ENCODE measurements around the gene HTR4. TPM values are rescaled to one million over a fixed set of nuclear protein-coding genes. Genes with fewer than 3 reads are reported as not detected.

HTR4 gene
- total and polyA plus RNA-seq, 2 donors (not counting 3 experiments of a cell fraction or from before 2014, with no cell fraction given), result not detected

DNA sequence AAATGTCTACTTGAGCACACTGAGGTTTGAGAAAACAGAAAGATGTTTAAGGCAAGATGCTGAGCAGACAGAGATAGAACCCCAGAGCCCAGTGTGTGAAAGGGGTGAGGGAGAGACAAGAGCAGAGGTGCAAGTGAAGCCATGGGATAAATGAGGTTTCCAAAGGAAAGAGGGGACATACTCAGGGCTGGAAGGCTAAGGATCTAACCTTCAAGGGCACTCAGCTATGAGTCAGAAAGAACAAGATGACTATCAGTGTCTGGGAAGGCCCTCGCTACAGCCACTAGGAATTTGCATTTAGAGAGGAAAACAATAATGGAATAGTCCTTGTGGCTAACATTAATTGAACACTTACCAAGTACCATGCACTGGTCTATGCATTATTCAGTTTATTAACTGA, 113.7 kb downstream of the HTR4 start:
- intact Hi-C loops (cut with micrococcal nuclease) (no loop called here), dilution Hi-C loops (cut with MboI; ENCODE audit: extremely low pct_ligation_motif_present, low sequenced_read_pairs) (no loop called here)
- no peak for TF ChIP-seq MYC (IDR thresholded peaks at IDR 0.05; ENCODE audit: low read depth, low read length)
- no peak for TF ChIP-seq POLR2A (IDR thresholded peaks at IDR 0.05; ENCODE audit: low read depth, low read length)
- no peak for TF ChIP-seq GATA2 (IDR thresholded peaks at IDR 0.05; ENCODE audit: insufficient read depth, insufficient read length, low read depth, low read length)
- TF ChIP-seq EZH2 (IDR thresholded peaks at IDR 0.05; ENCODE audit: borderline replicate concordance, low read depth, low read length, severe bottlenecking), result no peak
- TF ChIP-seq POLR2AphosphoS5 (IDR thresholded peaks at IDR 0.05; ENCODE audit: insufficient read depth, low read depth, low read length), result no peak
- TF ChIP-seq FOS (IDR thresholded peaks at IDR 0.05; ENCODE audit: borderline replicate concordance, insufficient read depth, low read length), result no peak
- no peak for TF ChIP-seq JUN (IDR thresholded peaks at IDR 0.05; ENCODE audit: borderline replicate concordance, insufficient read depth, insufficient read length, low read depth)
- TF ChIP-seq, protein P1, sequence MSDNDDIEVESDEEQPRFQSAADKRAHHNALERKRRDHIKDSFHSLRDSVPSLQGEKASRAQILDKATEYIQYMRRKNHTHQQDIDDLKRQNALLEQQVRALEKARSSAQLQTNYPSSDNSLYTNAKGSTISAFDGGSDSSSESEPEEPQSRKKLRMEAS (IDR thresholded peaks at IDR 0.05; ENCODE audit: insufficient read depth, insufficient read length), result no peak
- Histone ChIP-seq H3K4me3 (replicated peaks in 1 of 3; ENCODE audit: insufficient read depth in 1 of 3, low read depth in 1 of 3, low read length in 3 of 3) (no peak overlapping the region), H3K9ac (replicated peaks; ENCODE audit: extremely low read depth, insufficient read depth, low read length) (no peak overlapping the region), H3K27ac (ENCODE audit: insufficient read depth, low read depth, low read length) (no peak overlapping the region), H3K9me3 (replicated peaks; ENCODE audit: control insufficient read depth, insufficient read depth, low read length) (no peaks in the 10 kb centered on the region), H3K4me1 (ENCODE audit: control insufficient read depth, extremely low read depth, insufficient read depth, low read length) (no peaks in the 10 kb centered on the region), H3K27me3 (ENCODE audit: control insufficient read depth in 2 of 2, insufficient read depth in 2 of 2, low read length in 2 of 2) (peaks cover 2 to 4% of the 10 kb centered on the region in 2 experiments), H3K36me3 (ENCODE audit: control insufficient read depth in 2 of 2, extremely low read depth in 1 of 2, insufficient read depth in 2 of 2, low read length in 2 of 2) (no peaks in the 10 kb centered on the region), H4K20me1 (replicated peaks; ENCODE audit: control insufficient read depth, extremely low read depth, insufficient read depth, low read length) (no peaks in the 10 kb centered on the region), H2AFZ (ENCODE audit: low read depth, low read length) (no peak overlapping the region), H3K79me2 (ENCODE audit: control insufficient read depth, insufficient read depth, low read length) (no peaks in the 10 kb centered on the region), H3K9me1 (replicated peaks; ENCODE audit: control insufficient read depth, extremely low read depth, insufficient read depth, low read length) (no peaks in the 10 kb centered on the region), H3K4me2 (ENCODE audit: insufficient read depth, low read length) (no peak overlapping the region)
- ChIA-PET POLR2A (no interaction called here), CTCF (interaction anchor here (1.6 kb wide), 1 partner anchor 190 kb away, joined by 4 read pairs; no protein-coding TSS in a partner anchor)
- FAIRE-seq, result no peak
- no TSS peak for BruUV-seq (replicated peaks)
- DNase-seq (ENCODE audit: low read depth, low spot score), result no peak

DNA sequence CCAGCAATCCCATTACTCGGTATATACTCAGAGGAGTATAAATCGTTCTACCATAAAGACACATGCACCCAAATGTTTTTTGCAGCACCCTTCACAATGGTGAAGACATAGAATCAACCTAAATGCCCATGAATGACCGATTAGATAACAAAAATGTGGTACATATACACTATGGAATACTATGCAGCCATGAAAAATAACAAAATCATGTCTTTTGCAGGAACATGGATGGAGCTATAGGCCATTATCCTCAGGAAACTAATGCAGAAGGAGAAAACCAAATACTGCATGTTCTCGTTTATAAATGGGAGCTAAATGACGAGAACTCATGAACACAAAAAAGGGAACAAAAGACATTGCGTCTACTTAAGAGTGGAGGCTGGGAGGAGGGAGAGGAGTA, 114.5 kb downstream of the HTR4 start:
- Histone ChIP-seq H3K9me1 (replicated peaks; ENCODE audit: control insufficient read depth, extremely low read depth, insufficient read depth, low read length) (no peaks in the 10 kb centered on the region), H4K20me1 (replicated peaks; ENCODE audit: control insufficient read depth, extremely low read depth, insufficient read depth, low read length) (no peaks in the 10 kb centered on the region), H3K4me1 (ENCODE audit: control insufficient read depth, extremely low read depth, insufficient read depth, low read length) (no peaks in the 10 kb centered on the region), H3K4me2 (ENCODE audit: insufficient read depth, low read length) (no peak overlapping the region), H3K9ac (replicated peaks; ENCODE audit: extremely low read depth, insufficient read depth, low read length) (no peak overlapping the region), H3K79me2 (ENCODE audit: control insufficient read depth, insufficient read depth, low read length) (no peaks in the 10 kb centered on the region), H3K27ac (ENCODE audit: insufficient read depth, low read depth, low read length) (no peak overlapping the region), H3K36me3 (ENCODE audit: control insufficient read depth in 2 of 2, extremely low read depth in 1 of 2, insufficient read depth in 2 of 2, low read length in 2 of 2) (no peaks in the 10 kb centered on the region), H3K9me3 (replicated peaks; ENCODE audit: control insufficient read depth, insufficient read depth, low read length) (no peaks in the 10 kb centered on the region), H3K27me3 (ENCODE audit: control insufficient read depth in 2 of 2, insufficient read depth in 2 of 2, low read length in 2 of 2) (peaks cover 2% of the 10 kb centered on the region in 2 experiments), H3K4me3 (replicated peaks in 1 of 3; ENCODE audit: insufficient read depth in 1 of 3, low read depth in 1 of 3, low read length in 3 of 3) (no peak overlapping the region), H2AFZ (ENCODE audit: low read depth, low read length) (no peak overlapping the region)
- POLR2A ChIA-PET, result no interaction called here
- CTCF ChIA-PET, result interaction anchor here (0.9 kb wide), 1 partner anchor 96 kb away, joined by 3 read pairs; no protein-coding TSS in a partner anchor
- BruUV-seq (replicated peaks), result no TSS peak
- intact Hi-C loops (cut with micrococcal nuclease) (no loop called here), dilution Hi-C loops (cut with MboI; ENCODE audit: extremely low pct_ligation_motif_present, low sequenced_read_pairs) (no loop called here)
- DNase-seq (ENCODE audit: low read depth, low spot score), result no peak
- no peak for FAIRE-seq
- TF ChIP-seq, protein P2, sequence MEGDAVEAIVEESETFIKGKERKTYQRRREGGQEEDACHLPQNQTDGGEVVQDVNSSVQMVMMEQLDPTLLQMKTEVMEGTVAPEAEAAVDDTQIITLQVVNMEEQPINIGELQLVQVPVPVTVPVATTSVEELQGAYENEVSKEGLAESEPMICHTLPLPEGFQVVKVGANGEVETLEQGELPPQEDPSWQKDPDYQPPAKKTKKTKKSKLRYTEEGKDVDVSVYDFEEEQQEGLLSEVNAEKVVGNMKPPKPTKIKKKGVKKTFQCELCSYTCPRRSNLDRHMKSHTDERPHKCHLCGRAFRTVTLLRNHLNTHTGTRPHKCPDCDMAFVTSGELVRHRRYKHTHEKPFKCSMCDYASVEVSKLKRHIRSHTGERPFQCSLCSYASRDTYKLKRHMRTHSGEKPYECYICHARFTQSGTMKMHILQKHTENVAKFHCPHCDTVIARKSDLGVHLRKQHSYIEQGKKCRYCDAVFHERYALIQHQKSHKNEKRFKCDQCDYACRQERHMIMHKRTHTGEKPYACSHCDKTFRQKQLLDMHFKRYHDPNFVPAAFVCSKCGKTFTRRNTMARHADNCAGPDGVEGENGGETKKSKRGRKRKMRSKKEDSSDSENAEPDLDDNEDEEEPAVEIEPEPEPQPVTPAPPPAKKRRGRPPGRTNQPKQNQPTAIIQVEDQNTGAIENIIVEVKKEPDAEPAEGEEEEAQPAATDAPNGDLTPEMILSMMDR (IDR thresholded peaks at IDR 0.05; ENCODE audit: extremely low read depth in 1 of 2, insufficient read depth in 1 of 2, low read depth in 1 of 2, low read length in 2 of 2), result no peak
- TF ChIP-seq FOS (IDR thresholded peaks at IDR 0.05; ENCODE audit: borderline replicate concordance, insufficient read depth, low read length) (no peak), MYC (IDR thresholded peaks at IDR 0.05; ENCODE audit: low read depth, low read length) (no peak), EZH2 (IDR thresholded peaks at IDR 0.05; ENCODE audit: borderline replicate concordance, low read depth, low read length, severe bottlenecking) (no peak), GATA2 (IDR thresholded peaks at IDR 0.05; ENCODE audit: insufficient read depth, insufficient read length, low read depth, low read length) (no peak), POLR2AphosphoS5 (IDR thresholded peaks at IDR 0.05; ENCODE audit: insufficient read depth, low read depth, low read length) (no peak), POLR2A (IDR thresholded peaks at IDR 0.05; ENCODE audit: low read depth, low read length) (no peak), JUN (IDR thresholded peaks at IDR 0.05; ENCODE audit: borderline replicate concordance, insufficient read depth, insufficient read length, low read depth) (no peak)
- TF ChIP-seq, protein P1 (IDR thresholded peaks at IDR 0.05; ENCODE audit: insufficient read depth, insufficient read length), result no peak
